Duodenal mucosa (tissue), 2 donors: Measurements from ENCODE around the gene TCF25.

ENCODE experiments used
- H3K27ac ChIP-seq: one replicate; pipeline ENCODE4 v1.7.0; 2013; ENCODE audit warnings: low read depth, low read length
- H3K27me3 ChIP-seq, 2 donors: one replicate each; pipeline ENCODE4 v1.7.0; 2013; ENCODE audit warnings: low read length in 2 of 2, control low read depth in 1 of 2; ENCODE audit not compliant: insufficient read depth in 2 of 2, control insufficient read depth in 1 of 2
- H3K36me3 ChIP-seq, 2 donors: one replicate each; pipeline ENCODE4 v1.7.0; 2013; ENCODE audit warnings: low read length in 2 of 2, control low read depth in 1 of 2; ENCODE audit not compliant: insufficient read depth in 2 of 2, control insufficient read depth in 1 of 2
- H3K4me1 ChIP-seq, 2 donors: one replicate each; pipeline ENCODE4 v1.7.0; 2013; ENCODE audit warnings: low read length in 2 of 2, control low read depth in 1 of 2; ENCODE audit not compliant: insufficient read depth in 2 of 2, control insufficient read depth in 1 of 2
- H3K4me3 ChIP-seq, 2 donors: one replicate each; pipeline ENCODE4 v1.7.0; 2013; ENCODE audit warnings: low read length in 2 of 2, low read depth in 1 of 2
- H3K9ac ChIP-seq, 2 donors: one replicate each; pipeline ENCODE4 v1.7.0; 2013; ENCODE audit warnings: low read length in 2 of 2, low read depth in 1 of 2
- H3K9me3 ChIP-seq, 2 donors: one replicate each; pipeline ENCODE4 v1.7.0; 2013; ENCODE audit warnings: low read length in 2 of 2, control low read depth in 1 of 2; ENCODE audit not compliant: control insufficient read depth in 1 of 2

Gene TCF25

DNA sequence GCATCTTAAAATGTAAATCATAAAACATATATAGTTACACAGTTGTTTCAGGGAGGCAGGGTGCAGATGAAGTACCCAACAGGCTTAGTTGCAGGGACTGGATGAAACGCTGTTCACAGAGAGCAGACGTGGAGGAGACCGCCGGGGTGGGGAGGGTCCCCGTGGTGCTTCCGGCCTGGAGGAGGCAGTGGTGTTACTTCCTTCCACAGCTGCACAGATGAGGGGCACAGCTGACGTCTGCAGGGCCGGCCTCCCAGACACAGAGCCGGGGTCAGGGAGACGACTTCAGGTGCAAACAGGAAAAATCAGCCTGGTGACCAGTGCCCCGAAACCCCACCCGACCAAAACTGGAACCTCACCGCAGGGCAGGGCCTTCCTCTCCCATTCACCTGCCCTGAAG lies 28.0 kb upstream of the TCF25 start:
- H3K4me3 ChIP-seq = no peak overlapping the region
- H3K4me1 ChIP-seq = peaks cover 15 to 19% of the 10 kb centered on the region in 2 donors
- H3K9ac ChIP-seq = no peak overlapping the region
- no peaks in the 10 kb centered on the region for H3K9me3 ChIP-seq
- H3K27me3 ChIP-seq = no peaks in the 10 kb centered on the region
- H3K27ac ChIP-seq = no peak overlapping the region
- peaks cover 0 to 5% of the 10 kb centered on the region in 2 donors for H3K36me3 ChIP-seq

DNA sequence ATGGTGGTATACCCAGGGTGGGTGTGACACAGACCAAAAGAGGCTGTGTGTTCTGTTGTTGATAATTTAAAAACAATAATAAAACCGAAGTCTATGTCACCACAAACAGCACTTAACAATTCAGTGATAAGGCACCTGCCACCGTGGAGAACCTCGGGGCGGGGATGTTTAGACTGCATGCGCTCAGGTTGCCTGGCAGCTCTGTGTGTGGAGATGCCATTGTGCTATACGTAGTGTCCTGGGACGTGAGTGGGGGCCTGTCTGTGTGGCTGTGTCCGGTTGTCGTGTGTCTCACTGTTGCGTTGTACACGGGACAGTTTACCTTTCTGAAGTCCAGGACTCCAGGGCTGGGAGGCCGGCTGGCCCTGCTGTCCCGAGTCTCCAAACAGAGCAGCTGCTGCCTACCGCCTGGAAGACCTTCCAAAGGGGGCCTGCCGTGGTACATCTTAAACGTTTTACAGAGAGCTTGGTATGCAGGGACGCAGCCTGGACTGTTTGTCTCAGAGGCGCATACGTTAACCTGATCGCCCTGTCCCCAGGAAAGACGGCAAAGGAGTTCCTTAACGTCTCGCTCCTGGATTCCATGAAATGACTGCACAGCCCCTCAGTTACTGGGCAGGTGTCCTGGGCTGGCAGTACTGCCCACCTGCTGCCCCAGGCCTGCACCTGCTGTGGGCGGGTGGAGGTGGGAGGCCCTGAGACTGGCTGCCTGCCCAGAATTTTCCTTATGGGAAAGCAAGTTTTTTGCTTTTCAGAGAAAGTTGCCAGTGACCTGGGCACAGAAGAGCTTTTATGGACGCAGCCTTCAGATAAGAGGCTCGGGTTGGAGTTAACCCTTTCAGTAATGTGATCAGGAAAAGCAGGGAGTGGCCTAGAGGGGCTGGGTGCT lies 26.1 kb upstream of the TCF25 start:
- Histone ChIP-seq H3K27ac (peak overlapping the region; percentile 48), H3K9ac (peak overlapping the region; percentile 51 to 66)

DNA sequence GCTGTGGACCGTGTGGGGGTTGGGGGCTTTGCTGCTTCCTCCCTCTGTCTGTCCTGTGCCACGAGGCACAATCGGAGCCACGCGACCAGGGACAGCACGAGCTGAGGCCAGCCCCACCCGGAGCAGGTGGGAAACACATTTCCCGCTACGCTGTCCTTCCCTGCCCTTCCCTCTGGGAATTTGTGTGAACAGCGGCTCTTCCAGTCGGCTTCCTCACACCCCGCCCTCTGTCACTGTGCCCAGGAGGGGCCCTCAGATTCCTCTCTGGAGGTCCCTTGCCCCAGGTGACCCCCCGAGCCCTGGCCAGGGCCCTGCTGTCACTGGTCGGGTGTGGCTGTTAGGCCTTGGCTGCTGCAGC lies 25.5 kb upstream of the TCF25 start:
- H3K27me3 ChIP-seq = no peaks in the 10 kb centered on the region
- peak overlapping the region; percentile 51 to 66 for H3K9ac ChIP-seq
- H3K27ac ChIP-seq = no peak overlapping the region
- H3K4me1 ChIP-seq = peaks cover 15 to 18% of the 10 kb centered on the region in 2 donors
- peak overlapping the region in 1 of 2 donors; percentile 10 for H3K4me3 ChIP-seq
- H3K9me3 ChIP-seq = no peaks in the 10 kb centered on the region
- H3K36me3 ChIP-seq = peaks cover 3 to 5% of the 10 kb centered on the region in 2 donors

More for the DNA sequence above, 26.1 kb upstream of the TCF25 start:
- peaks cover 3 to 5% of the 10 kb centered on the region in 2 donors for H3K36me3 ChIP-seq
- no peaks in the 10 kb centered on the region for H3K9me3 ChIP-seq
- peaks cover 15 to 19% of the 10 kb centered on the region in 2 donors for H3K4me1 ChIP-seq
- H3K27me3 ChIP-seq = no peaks in the 10 kb centered on the region
- peak overlapping the region in 1 of 2 donors; percentile 35 for H3K4me3 ChIP-seq

GRCh38 chr16:89848974-89849373 lies 24.4 kb upstream of the TCF25 start:
- H3K27ac ChIP-seq = no peak overlapping the region

DNA sequence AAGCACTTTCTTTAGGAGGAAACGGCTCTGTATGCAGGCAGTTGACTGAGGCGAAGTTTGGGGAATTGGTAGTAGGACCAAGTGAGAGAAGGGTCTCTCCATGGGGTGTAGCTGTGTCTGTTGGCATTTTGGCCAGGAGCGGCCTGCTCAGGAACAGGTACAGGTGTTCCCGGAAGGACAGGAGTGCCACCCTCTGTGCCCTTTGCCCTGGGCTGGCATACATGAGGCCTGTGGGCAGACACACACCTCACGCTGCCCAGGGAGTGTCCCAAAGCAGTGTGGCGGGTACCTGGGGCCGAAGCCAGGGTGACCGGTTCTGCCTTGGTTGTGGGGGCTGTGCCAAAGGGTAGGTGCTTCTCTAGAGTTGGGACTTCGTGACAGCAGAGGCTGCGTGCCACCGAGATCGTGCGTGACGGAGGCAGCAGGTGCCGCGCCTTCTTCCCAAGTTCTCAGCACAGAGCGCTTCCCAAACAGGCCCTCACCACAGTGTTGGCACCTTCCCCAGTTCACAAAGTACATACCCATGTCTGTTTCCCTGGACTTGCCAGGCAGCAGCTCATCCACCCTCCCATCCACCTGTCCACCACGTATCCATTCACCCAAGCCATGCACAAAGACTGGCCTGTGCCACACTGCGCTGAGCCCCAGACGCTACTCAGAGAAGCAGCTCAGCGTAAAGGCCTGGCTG lies 19.9 kb upstream of the TCF25 start:
- H3K27me3 ChIP-seq = no peaks in the 10 kb centered on the region
- H3K9ac ChIP-seq = peak overlapping the region; percentile 25 to 41
- H3K4me3 ChIP-seq = peak overlapping the region in 1 of 2 donors; percentile 6
- H3K9me3 ChIP-seq = no peaks in the 10 kb centered on the region
- peaks cover 12 to 16% of the 10 kb centered on the region in 2 donors for H3K4me1 ChIP-seq
- peaks cover 6 to 21% of the 10 kb centered on the region in 2 donors for H3K36me3 ChIP-seq
- H3K27ac ChIP-seq = no peak overlapping the region

More at GRCh38 chr16:89848974-89849373, 24.4 kb upstream of the TCF25 start:
- Histone ChIP-seq H3K9ac (no peak overlapping the region), H3K27me3 (no peaks in the 10 kb centered on the region), H3K4me3 (no peak overlapping the region), H3K9me3 (no peaks in the 10 kb centered on the region), H3K36me3 (peaks cover 3 to 7% of the 10 kb centered on the region in 2 donors), H3K4me1 (peaks cover 22 to 28% of the 10 kb centered on the region in 2 donors)

DNA sequence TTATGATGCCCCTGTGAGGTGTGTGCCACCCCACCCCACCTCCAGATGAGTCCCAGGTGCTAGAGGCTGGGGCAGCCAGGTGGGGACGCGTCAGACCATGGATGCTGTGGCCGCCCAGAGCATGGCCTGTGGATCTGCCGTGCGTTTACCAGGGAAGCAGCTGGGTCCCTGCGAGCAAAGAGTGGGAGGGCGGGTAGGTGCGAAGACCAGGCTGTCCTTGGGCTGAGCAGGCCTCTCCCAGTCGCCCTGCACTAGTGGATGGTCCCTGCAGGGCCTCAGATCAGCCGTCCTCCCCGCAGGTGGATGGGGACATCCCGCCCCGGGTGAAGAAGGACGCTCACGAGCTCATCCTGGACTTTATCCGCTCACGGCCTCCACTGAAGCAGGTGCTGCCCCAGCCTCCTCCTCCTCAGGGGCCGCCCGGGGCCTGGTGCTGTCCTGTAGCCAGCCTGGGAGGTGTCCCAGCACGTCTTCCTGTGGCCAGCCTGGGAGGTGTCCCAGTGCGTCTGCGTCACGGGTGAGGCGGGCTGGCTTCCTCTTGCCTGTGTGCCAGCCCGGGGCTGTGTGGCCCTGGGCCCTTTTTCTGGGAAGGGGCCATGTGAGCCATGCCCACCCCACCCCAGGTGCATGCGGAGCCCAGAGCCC lies 18.0 kb upstream of the TCF25 start:
- Histone ChIP-seq H3K4me1 (peaks cover 12 to 16% of the 10 kb centered on the region in 2 donors), H3K4me3 (no peak overlapping the region), H3K36me3 (peaks cover 6 to 19% of the 10 kb centered on the region in 2 donors), H3K9me3 (no peaks in the 10 kb centered on the region), H3K27me3 (no peaks in the 10 kb centered on the region), H3K9ac (no peak overlapping the region), H3K27ac (no peak overlapping the region)

- no peak overlapping the region for H3K4me3 ChIP-seq
- H3K4me1 ChIP-seq = peaks cover 12 to 16% of the 10 kb centered on the region in 2 donors
- H3K36me3 ChIP-seq = peaks cover 6 to 20% of the 10 kb centered on the region in 2 donors
- no peaks in the 10 kb centered on the region for H3K9me3 ChIP-seq
- no peak overlapping the region for H3K27ac ChIP-seq
- H3K9ac ChIP-seq = no peak overlapping the region
- no peaks in the 10 kb centered on the region for H3K27me3 ChIP-seq
These were observed 17.4 kb upstream of the TCF25 start for GRCh38 chr16:89855986-89856385.

DNA sequence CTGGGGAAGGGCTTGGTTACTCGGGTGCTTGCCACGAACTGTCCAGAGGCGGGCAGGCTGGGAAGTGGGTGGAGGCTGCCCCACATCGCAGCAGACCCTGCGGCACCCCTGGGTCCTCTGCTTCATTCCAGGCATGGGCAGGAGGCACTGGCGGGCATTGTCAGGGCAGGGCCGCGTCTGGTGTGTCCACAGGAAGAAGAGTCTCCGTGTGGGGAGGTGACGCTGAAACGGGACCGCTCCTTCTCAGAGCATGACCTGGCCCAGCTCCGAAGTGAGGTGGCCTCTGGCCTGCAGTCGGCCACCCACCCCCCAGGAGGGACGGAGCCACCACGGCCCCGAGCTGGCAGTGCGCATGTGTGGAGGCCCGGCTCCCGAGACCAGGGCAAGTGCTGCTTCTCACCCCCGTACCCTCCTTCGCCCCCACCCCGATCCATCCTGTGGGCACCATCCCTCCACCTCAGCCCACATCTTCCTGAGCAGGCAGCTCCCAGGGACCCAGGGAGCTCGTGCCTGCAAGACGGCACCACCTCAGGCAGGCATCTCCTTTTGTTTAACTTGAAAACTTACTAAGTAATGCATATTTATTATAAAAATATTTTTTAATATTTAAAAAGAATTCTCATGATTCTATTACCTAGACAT lies 14.3 kb upstream of the TCF25 start:
- Histone ChIP-seq H3K9me3 (no peaks in the 10 kb centered on the region), H3K4me1 (peaks cover 9 to 11% of the 10 kb centered on the region in 2 donors), H3K4me3 (no peak overlapping the region), H3K27ac (no peak overlapping the region), H3K27me3 (no peaks in the 10 kb centered on the region), H3K36me3 (peaks cover 2 to 43% of the 10 kb centered on the region in 2 donors), H3K9ac (no peak overlapping the region)

- Histone ChIP-seq H3K9ac (no peak overlapping the region), H3K9me3 (no peaks in the 10 kb centered on the region), H3K36me3 (peaks cover 0 to 48% of the 10 kb centered on the region in 2 donors), H3K27me3 (no peaks in the 10 kb centered on the region), H3K27ac (no peak overlapping the region), H3K4me1 (peaks cover 9 to 13% of the 10 kb centered on the region in 2 donors), H3K4me3 (no peak overlapping the region)
These were observed 13.8 kb upstream of the TCF25 start for GRCh38 chr16:89859615-89860007.
